ENCODE measurements around the gene LEMD2. TPM values are rescaled to one million over a fixed set of nuclear protein-coding genes. Genes with fewer than 3 reads are reported as not detected.

Gene LEMD2
- total RNA-seq, 1 experiment from 2014 or later, result 62.9 TPM

DNA sequence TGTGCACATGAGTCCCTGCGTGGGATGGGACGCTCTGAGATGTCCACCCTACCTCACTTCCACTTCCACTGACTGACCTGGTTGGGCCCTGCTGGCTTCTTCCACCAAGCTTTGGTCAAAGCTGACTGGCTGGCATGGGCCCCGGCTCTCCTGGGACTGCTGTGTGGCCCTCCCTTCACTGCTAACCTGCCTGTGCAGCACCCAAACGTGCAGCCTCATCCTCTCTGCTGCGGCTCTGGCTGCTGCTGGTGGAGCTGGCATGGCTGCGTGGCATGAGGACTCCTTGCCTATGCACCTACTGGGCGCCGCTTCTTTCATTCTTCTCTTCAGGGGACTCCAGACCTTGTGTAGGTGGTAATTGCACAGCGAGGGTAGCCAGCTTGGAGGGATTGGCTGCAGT is 23.6 kb downstream of the LEMD2 start (continued):
- TF ChIP-seq, protein P1, sequence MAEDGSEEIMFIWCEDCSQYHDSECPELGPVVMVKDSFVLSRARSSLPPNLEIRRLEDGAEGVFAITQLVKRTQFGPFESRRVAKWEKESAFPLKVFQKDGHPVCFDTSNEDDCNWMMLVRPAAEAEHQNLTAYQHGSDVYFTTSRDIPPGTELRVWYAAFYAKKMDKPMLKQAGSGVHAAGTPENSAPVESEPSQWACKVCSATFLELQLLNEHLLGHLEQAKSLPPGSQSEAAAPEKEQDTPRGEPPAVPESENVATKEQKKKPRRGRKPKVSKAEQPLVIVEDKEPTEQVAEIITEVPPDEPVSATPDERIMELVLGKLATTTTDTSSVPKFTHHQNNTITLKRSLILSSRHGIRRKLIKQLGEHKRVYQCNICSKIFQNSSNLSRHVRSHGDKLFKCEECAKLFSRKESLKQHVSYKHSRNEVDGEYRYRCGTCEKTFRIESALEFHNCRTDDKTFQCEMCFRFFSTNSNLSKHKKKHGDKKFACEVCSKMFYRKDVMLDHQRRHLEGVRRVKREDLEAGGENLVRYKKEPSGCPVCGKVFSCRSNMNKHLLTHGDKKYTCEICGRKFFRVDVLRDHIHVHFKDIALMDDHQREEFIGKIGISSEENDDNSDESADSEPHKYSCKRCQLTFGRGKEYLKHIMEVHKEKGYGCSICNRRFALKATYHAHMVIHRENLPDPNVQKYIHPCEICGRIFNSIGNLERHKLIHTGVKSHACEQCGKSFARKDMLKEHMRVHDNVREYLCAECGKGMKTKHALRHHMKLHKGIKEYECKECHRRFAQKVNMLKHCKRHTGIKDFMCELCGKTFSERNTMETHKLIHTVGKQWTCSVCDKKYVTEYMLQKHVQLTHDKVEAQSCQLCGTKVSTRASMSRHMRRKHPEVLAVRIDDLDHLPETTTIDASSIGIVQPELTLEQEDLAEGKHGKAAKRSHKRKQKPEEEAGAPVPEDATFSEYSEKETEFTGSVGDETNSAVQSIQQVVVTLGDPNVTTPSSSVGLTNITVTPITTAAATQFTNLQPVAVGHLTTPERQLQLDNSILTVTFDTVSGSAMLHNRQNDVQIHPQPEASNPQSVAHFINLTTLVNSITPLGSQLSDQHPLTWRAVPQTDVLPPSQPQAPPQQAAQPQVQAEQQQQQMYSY (CRISPR knock-in tag; IDR thresholded peaks at IDR 0.05), result no peak
- TF ChIP-seq SMAD4 (CRISPR knock-in tag; IDR thresholded peaks at IDR 0.05) (no peak), ATF1 (CRISPR knock-in tag; IDR thresholded peaks at IDR 0.05) (no peak)
- TF ChIP-seq, protein P2, sequence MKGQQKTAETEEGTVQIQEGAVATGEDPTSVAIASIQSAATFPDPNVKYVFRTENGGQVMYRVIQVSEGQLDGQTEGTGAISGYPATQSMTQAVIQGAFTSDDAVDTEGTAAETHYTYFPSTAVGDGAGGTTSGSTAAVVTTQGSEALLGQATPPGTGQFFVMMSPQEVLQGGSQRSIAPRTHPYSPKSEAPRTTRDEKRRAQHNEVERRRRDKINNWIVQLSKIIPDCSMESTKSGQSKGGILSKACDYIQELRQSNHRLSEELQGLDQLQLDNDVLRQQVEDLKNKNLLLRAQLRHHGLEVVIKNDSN (CRISPR knock-in tag; IDR thresholded peaks at IDR 0.05), result no peak

DNA sequence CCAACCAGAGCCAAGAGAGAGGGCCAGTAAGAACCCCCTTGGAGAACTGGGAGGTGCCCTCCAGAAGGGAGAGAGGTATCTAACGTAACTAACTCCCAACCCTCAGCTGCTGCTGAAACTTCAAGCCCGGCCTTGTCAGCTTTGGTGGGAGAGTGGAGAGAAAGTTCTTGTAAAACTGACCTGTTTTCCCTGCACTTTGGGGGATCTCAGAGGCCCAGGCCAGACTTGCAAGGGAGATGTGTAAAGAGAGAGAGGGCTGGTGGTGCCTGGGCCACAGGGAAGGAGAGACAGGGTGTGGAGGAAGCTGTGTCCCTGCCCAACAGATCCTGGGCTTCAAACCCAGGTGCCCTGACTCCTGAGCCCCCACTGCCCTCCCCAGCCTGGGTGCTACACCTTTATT is 24.9 kb downstream of the LEMD2 start:
- no peak overlapping the region for H3K27ac Mint-ChIP-seq
- no peaks in the 10 kb centered on the region; the same call in 1 of the 2 replicates for H3K4me1 Mint-ChIP-seq
- H3K9me3 Mint-ChIP-seq, result peaks cover 10% of the 10 kb centered on the region
- H3K4me3 Mint-ChIP-seq, result no peak overlapping the region
- H3K27me3 Mint-ChIP-seq (ENCODE audit: low read depth), result no peaks in the 10 kb centered on the region; the same call in 1 of the 2 replicates
- no peak for DNase-seq (ENCODE audit: low spot score)
- no peaks in the 10 kb centered on the region for H3K36me3 Mint-ChIP-seq
- ATAC-seq, result no peak
- CTCF ChIA-PET, result no interaction called here
- POLR2A ChIA-PET, result no interaction called here
- TF ChIP-seq TEAD1 (CRISPR knock-in tag; IDR thresholded peaks at IDR 0.05) (no peak), ZNF423 (CRISPR knock-in tag; IDR thresholded peaks at IDR 0.05) (no peak), OVOL2 (CRISPR knock-in tag; IDR thresholded peaks at IDR 0.05; ENCODE audit: borderline replicate concordance) (no peak), ELF4 (CRISPR knock-in tag; IDR thresholded peaks at IDR 0.05; ENCODE audit: low read depth) (no peak), FOXJ3 (CRISPR knock-in tag; IDR thresholded peaks at IDR 0.05; ENCODE audit: borderline replicate concordance) (no peak), NFYB (CRISPR knock-in tag; conservative IDR thresholded peaks at IDR 0.05; ENCODE audit: low read depth) (no peak), ETV6 (CRISPR knock-in tag; IDR thresholded peaks at IDR 0.05) (no peak), ESRRA (CRISPR knock-in tag; IDR thresholded peaks at IDR 0.05; ENCODE audit: borderline replicate concordance) (no peak), NR3C1 (CRISPR knock-in tag; conservative IDR thresholded peaks at IDR 0.05; ENCODE audit: low read depth) (no peak)
- TF ChIP-seq, protein P3, sequence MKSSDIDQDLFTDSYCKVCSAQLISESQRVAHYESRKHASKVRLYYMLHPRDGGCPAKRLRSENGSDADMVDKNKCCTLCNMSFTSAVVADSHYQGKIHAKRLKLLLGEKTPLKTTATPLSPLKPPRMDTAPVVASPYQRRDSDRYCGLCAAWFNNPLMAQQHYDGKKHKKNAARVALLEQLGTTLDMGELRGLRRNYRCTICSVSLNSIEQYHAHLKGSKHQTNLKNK (CRISPR knock-in tag; IDR thresholded peaks at IDR 0.05), result no peak
- TF ChIP-seq, protein P4, sequence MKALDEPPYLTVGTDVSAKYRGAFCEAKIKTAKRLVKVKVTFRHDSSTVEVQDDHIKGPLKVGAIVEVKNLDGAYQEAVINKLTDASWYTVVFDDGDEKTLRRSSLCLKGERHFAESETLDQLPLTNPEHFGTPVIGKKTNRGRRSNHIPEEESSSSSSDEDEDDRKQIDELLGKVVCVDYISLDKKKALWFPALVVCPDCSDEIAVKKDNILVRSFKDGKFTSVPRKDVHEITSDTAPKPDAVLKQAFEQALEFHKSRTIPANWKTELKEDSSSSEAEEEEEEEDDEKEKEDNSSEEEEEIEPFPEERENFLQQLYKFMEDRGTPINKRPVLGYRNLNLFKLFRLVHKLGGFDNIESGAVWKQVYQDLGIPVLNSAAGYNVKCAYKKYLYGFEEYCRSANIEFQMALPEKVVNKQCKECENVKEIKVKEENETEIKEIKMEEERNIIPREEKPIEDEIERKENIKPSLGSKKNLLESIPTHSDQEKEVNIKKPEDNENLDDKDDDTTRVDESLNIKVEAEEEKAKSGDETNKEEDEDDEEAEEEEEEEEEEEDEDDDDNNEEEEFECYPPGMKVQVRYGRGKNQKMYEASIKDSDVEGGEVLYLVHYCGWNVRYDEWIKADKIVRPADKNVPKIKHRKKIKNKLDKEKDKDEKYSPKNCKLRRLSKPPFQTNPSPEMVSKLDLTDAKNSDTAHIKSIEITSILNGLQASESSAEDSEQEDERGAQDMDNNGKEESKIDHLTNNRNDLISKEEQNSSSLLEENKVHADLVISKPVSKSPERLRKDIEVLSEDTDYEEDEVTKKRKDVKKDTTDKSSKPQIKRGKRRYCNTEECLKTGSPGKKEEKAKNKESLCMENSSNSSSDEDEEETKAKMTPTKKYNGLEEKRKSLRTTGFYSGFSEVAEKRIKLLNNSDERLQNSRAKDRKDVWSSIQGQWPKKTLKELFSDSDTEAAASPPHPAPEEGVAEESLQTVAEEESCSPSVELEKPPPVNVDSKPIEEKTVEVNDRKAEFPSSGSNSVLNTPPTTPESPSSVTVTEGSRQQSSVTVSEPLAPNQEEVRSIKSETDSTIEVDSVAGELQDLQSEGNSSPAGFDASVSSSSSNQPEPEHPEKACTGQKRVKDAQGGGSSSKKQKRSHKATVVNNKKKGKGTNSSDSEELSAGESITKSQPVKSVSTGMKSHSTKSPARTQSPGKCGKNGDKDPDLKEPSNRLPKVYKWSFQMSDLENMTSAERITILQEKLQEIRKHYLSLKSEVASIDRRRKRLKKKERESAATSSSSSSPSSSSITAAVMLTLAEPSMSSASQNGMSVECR (CRISPR knock-in tag; IDR thresholded peaks at IDR 0.05; ENCODE audit: borderline replicate concordance), result no peak
- TF ChIP-seq, protein P5, sequence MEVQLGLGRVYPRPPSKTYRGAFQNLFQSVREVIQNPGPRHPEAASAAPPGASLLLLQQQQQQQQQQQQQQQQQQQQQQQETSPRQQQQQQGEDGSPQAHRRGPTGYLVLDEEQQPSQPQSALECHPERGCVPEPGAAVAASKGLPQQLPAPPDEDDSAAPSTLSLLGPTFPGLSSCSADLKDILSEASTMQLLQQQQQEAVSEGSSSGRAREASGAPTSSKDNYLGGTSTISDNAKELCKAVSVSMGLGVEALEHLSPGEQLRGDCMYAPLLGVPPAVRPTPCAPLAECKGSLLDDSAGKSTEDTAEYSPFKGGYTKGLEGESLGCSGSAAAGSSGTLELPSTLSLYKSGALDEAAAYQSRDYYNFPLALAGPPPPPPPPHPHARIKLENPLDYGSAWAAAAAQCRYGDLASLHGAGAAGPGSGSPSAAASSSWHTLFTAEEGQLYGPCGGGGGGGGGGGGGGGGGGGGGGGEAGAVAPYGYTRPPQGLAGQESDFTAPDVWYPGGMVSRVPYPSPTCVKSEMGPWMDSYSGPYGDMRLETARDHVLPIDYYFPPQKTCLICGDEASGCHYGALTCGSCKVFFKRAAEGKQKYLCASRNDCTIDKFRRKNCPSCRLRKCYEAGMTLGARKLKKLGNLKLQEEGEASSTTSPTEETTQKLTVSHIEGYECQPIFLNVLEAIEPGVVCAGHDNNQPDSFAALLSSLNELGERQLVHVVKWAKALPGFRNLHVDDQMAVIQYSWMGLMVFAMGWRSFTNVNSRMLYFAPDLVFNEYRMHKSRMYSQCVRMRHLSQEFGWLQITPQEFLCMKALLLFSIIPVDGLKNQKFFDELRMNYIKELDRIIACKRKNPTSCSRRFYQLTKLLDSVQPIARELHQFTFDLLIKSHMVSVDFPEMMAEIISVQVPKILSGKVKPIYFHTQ (CRISPR knock-in tag; IDR thresholded peaks at IDR 0.05), result no peak
- TF ChIP-seq, protein P6, sequence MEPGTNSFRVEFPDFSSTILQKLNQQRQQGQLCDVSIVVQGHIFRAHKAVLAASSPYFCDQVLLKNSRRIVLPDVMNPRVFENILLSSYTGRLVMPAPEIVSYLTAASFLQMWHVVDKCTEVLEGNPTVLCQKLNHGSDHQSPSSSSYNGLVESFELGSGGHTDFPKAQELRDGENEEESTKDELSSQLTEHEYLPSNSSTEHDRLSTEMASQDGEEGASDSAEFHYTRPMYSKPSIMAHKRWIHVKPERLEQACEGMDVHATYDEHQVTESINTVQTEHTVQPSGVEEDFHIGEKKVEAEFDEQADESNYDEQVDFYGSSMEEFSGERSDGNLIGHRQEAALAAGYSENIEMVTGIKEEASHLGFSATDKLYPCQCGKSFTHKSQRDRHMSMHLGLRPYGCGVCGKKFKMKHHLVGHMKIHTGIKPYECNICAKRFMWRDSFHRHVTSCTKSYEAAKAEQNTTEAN (CRISPR knock-in tag; IDR thresholded peaks at IDR 0.05), result no peak
- TF ChIP-seq, protein P7, sequence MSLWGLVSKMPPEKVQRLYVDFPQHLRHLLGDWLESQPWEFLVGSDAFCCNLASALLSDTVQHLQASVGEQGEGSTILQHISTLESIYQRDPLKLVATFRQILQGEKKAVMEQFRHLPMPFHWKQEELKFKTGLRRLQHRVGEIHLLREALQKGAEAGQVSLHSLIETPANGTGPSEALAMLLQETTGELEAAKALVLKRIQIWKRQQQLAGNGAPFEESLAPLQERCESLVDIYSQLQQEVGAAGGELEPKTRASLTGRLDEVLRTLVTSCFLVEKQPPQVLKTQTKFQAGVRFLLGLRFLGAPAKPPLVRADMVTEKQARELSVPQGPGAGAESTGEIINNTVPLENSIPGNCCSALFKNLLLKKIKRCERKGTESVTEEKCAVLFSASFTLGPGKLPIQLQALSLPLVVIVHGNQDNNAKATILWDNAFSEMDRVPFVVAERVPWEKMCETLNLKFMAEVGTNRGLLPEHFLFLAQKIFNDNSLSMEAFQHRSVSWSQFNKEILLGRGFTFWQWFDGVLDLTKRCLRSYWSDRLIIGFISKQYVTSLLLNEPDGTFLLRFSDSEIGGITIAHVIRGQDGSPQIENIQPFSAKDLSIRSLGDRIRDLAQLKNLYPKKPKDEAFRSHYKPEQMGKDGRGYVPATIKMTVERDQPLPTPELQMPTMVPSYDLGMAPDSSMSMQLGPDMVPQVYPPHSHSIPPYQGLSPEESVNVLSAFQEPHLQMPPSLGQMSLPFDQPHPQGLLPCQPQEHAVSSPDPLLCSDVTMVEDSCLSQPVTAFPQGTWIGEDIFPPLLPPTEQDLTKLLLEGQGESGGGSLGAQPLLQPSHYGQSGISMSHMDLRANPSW (CRISPR knock-in tag; conservative IDR thresholded peaks at IDR 0.05; ENCODE audit: low read depth), result no peak
- TF ChIP-seq, protein P8, sequence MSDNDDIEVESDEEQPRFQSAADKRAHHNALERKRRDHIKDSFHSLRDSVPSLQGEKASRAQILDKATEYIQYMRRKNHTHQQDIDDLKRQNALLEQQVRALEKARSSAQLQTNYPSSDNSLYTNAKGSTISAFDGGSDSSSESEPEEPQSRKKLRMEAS (CRISPR knock-in tag; IDR thresholded peaks at IDR 0.05), result no peak
- TF ChIP-seq, protein P9, sequence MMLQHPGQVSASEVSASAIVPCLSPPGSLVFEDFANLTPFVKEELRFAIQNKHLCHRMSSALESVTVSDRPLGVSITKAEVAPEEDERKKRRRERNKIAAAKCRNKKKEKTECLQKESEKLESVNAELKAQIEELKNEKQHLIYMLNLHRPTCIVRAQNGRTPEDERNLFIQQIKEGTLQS (CRISPR knock-in tag; conservative IDR thresholded peaks at IDR 0.05), result no peak

All from WTC11 (cell line).